ENCODE data around the gene TRMT11. TPM values are rescaled to one million over a fixed set of nuclear protein-coding genes. Genes with fewer than 3 reads are reported as not detected.

Gene TRMT11
- total RNA-seq, 1 donor from 2014 or later = 19.7 TPM

- DNase-seq (ENCODE audit: low read depth) = no peak
- TF ChIP-seq, protein P1, sequence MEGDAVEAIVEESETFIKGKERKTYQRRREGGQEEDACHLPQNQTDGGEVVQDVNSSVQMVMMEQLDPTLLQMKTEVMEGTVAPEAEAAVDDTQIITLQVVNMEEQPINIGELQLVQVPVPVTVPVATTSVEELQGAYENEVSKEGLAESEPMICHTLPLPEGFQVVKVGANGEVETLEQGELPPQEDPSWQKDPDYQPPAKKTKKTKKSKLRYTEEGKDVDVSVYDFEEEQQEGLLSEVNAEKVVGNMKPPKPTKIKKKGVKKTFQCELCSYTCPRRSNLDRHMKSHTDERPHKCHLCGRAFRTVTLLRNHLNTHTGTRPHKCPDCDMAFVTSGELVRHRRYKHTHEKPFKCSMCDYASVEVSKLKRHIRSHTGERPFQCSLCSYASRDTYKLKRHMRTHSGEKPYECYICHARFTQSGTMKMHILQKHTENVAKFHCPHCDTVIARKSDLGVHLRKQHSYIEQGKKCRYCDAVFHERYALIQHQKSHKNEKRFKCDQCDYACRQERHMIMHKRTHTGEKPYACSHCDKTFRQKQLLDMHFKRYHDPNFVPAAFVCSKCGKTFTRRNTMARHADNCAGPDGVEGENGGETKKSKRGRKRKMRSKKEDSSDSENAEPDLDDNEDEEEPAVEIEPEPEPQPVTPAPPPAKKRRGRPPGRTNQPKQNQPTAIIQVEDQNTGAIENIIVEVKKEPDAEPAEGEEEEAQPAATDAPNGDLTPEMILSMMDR (conservative IDR thresholded peaks at IDR 0.05; ENCODE audit: low read depth, low read length) = no peak
- no peak overlapping the region for H3K4me3 ChIP-seq (ENCODE audit: low read depth, low read length)
Observed at GRCh38 chr6:126064257-126064747, 78.0 kb downstream of the TRMT11 start.

- DNase-seq (ENCODE audit: low read depth) = no peak
- no peak overlapping the region for H3K4me3 ChIP-seq (ENCODE audit: low read depth, low read length)
- TF ChIP-seq, protein P1 (conservative IDR thresholded peaks at IDR 0.05; ENCODE audit: low read depth, low read length) = no peak
Observed at GRCh38 chr6:126064748-126065401, 78.5 kb downstream of the TRMT11 start.

DNA sequence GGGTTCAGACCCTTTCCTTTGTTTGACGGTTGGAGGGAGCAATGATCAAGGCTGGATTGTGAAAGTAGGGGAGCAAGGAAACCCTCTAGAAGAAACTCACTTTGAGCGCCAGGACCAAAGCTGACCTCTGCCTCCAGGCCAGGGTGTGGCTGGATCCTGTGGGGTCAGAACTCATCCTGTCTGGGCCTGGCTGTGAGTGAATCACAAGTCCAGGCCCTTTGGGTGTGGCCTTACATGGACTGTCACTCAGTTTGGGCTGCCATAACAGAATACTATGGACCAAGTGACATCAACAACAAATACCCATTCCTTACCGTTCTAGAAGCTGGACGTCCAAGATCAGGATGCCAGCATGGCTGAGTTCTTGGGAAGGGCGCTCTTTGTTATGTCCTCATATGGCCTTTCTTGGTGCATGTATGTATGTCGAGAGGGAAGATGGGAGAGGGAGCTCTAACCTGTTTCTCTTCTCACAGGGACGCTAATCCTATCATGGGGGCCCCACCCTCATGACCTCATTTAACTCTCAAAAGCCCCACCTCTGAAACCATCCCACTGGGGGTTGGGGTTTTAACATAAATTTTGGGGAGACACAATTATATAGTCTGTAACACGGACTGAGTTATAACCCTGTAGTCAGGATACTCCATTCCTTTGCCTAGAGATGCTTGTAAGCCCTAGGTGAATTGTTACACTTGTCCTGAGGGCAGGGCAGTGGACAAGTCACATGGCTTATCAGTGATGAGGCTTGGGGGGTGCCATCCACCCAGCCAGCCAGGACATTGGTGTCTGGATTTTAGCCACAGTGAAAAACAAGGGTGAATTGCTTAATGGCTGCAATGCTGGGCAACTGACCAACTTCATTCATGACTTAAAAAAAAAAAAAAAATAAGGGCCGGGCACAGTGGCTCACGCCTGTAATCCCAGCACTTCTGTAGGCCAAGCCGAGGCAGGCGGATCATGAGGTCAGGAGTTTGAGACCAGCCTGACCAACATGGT lies 80.0 kb downstream of the TRMT11 start:
- no peak overlapping the region for H3K4me3 ChIP-seq (ENCODE audit: low read depth, low read length)
- TF ChIP-seq, protein P1 (conservative IDR thresholded peaks at IDR 0.05; ENCODE audit: low read depth, low read length) = no peak
- no peak for DNase-seq (ENCODE audit: low read depth)

- TF ChIP-seq, protein P1 (conservative IDR thresholded peaks at IDR 0.05; ENCODE audit: low read depth, low read length) = no peak
- no peak for DNase-seq (ENCODE audit: low read depth)
- H3K4me3 ChIP-seq (ENCODE audit: low read depth, low read length) = no peak overlapping the region
Observed at GRCh38 chr6:126067073-126067472, 80.7 kb downstream of the TRMT11 start.

DNA sequence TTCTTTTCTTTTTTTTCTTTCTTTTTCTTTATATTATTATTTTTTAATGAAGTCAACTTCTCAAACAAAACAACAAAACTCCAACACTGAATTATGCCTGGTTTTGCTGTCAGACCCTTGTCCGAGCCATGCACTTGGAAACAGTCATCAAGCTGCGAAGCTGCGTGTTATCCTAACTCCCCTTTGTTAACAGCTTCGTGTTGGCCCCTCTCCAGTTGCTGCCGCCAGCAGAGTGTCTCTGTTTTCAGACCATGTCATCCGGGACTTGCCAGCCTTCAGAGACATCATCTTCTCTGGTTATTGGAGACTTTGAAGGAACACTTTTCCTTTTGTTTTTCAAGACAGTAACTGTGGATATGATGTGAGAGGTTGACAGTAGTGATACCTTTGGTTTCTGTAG lies 83.1 kb downstream of the TRMT11 start:
- DNase-seq (ENCODE audit: low read depth) = no peak
- H3K4me3 ChIP-seq (ENCODE audit: low read depth, low read length) = no peak overlapping the region
- TF ChIP-seq, protein P1 (conservative IDR thresholded peaks at IDR 0.05; ENCODE audit: low read depth, low read length) = no peak

DNA sequence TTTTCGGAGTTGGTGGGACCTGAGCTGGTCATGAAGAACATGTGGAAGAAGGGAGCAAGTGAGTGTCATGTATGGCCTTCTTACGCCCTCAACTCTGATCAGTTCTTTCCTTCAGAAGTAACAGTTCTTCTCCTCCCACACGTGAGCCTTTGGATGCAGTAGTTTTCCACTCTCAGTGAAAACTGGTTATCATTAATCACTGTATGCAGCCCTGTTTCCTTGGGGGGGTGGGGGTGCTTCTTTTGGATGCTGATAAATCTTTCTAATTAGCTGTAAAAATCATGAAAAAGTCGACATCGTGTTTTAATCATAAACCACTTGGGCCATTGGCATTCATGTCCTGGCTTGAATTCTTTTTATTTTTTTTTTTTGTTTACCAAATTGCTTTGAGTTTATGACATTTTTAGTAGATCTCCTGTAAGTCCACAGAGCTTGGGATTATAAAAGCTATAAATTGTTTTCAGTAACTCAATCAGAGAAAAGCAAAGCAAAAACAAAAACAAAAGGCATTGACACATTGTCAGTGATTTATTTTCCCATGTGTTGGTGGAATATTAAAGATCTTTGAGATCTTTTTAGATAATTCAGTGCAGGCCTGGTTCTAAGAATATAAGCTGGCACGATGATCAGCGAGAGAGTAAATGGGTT lies 84.8 kb downstream of the TRMT11 start:
- TF ChIP-seq, protein P1 (conservative IDR thresholded peaks at IDR 0.05; ENCODE audit: low read depth, low read length) = no peak
- DNase-seq (ENCODE audit: low read depth) = no peak
- H3K4me3 ChIP-seq (ENCODE audit: low read depth, low read length) = no peak overlapping the region

Data from epithelial cell of proximal tubule (primary cell).